ENCODE results near the gene C17orf75.

C17orf75 gene

GRCh38 chr17:32287804-32288511, 54.0 kb downstream of the C17orf75 start:
- no peak for TF ChIP-seq CTCF (IDR thresholded peaks at IDR 0.05; ENCODE audit: insufficient read depth, low read depth, low read length, missing control alignments)
- no peak overlapping the region for H3K4me3 ChIP-seq (ENCODE audit: low read length)
- no peak for DNase-seq (ENCODE audit: low read depth)

- no peak for DNase-seq (ENCODE audit: low read depth)
- TF ChIP-seq CTCF (IDR thresholded peaks at IDR 0.05; ENCODE audit: insufficient read depth, low read depth, low read length, missing control alignments): no peak
- H3K4me3 ChIP-seq (ENCODE audit: low read length): no peak overlapping the region
These were observed 55.5 kb downstream of the C17orf75 start for GRCh38 chr17:32286518-32286900.

GRCh38 chr17:32285746-32286517, 56.0 kb downstream of the C17orf75 start:
- H3K4me3 ChIP-seq (ENCODE audit: low read length): no peak overlapping the region
- TF ChIP-seq CTCF (IDR thresholded peaks at IDR 0.05; ENCODE audit: insufficient read depth, low read depth, low read length, missing control alignments): no peak
- no peak for DNase-seq (ENCODE audit: low read depth)

- TF ChIP-seq CTCF (IDR thresholded peaks at IDR 0.05; ENCODE audit: insufficient read depth, low read depth, low read length, missing control alignments): no peak
- no peak for DNase-seq (ENCODE audit: low read depth)
- H3K4me3 ChIP-seq (ENCODE audit: low read length): no peak overlapping the region
These were observed 56.7 kb downstream of the C17orf75 start for GRCh38 chr17:32285306-32285705.

GRCh38 chr17:32283745-32284201, 58.2 kb downstream of the C17orf75 start:
- no peak overlapping the region for H3K4me3 ChIP-seq (ENCODE audit: low read length)
- TF ChIP-seq CTCF (IDR thresholded peaks at IDR 0.05; ENCODE audit: insufficient read depth, low read depth, low read length, missing control alignments): no peak
- DNase-seq (ENCODE audit: low read depth): no peak

GRCh38 chr17:32281011-32281451, 60.9 kb downstream of the C17orf75 start:
- TF ChIP-seq CTCF (IDR thresholded peaks at IDR 0.05; ENCODE audit: insufficient read depth, low read depth, low read length, missing control alignments): no peak
- no peak for DNase-seq (ENCODE audit: low read depth)
- H3K4me3 ChIP-seq (ENCODE audit: low read length): no peak overlapping the region

Data from epithelial cell of esophagus (primary cell).